ENCODE measurements around the gene SHANK3. TPM values are rescaled to one million over a fixed set of nuclear protein-coding genes. Genes with fewer than 3 reads are reported as not detected.

The SHANK3 gene
- total RNA-seq, 2 experiments from 2014 or later, result 0.05 TPM; not detected in 1

GRCh38 chr22:50721257-50721844 is 48.7 kb downstream of the SHANK3 start:
- Mint-ChIP-seq H3K27me3 (peaks cover 4% of the 10 kb centered on the region), H3K27ac (no peak overlapping the region), H3K36me3 (no peaks in the 10 kb centered on the region), H3K4me1 (no peaks in the 10 kb centered on the region), H3K9me3 (ENCODE audit: low read depth) (no peaks in the 10 kb centered on the region), H3K4me3 (no peak overlapping the region)
- DNase-seq (no peak), ATAC-seq (no peak)
- CTCF ChIA-PET, result interaction anchor here (0.6 kb wide), 1 partner anchor 51 kb away, joined by 3 read pairs; no protein-coding TSS in a partner anchor

- H3K4me1 Mint-ChIP-seq, result no peaks in the 10 kb centered on the region
- CTCF ChIA-PET, result no interaction called here
- H3K36me3 Mint-ChIP-seq, result no peaks in the 10 kb centered on the region
- peaks cover 2% of the 10 kb centered on the region for H3K27me3 Mint-ChIP-seq
- DNase-seq (no peak), ATAC-seq (no peak)
- H3K4me3 Mint-ChIP-seq, result no peak overlapping the region
- H3K27ac Mint-ChIP-seq, result no peak overlapping the region
- H3K9me3 Mint-ChIP-seq (ENCODE audit: low read depth), result no peaks in the 10 kb centered on the region
Observed at GRCh38 chr22:50722048-50722701, 49.6 kb downstream of the SHANK3 start.

Other genes starting within 250 kb of the SHANK3 start
- gene SBF1, start 197.8 kb upstream of the SHANK3 start, total RNA-seq, result 100 to 1,000 TPM; 192 to 207 TPM
- 1 to 10 TPM; 4.7 to 5.3 TPM for gene ADM2, start 191.3 kb upstream of the SHANK3 start, total RNA-seq
- under 1 TPM; 0.23 to 0.61 TPM for gene MIOX, start 186.0 kb upstream of the SHANK3 start, total RNA-seq
- gene LMF2, start 165.1 kb upstream of the SHANK3 start, total RNA-seq, result 100 to 1,000 TPM in 1 of 2 experiments, 10 to 100 TPM in 1; 98.6 to 138 TPM
- 100 to 1,000 TPM; 136 to 181 TPM for gene NCAPH2, start 164.6 kb upstream of the SHANK3 start, total RNA-seq
- 10 to 100 TPM in 1 of 2 experiments, 1 to 10 TPM in 1; 9.1 to 11.6 TPM for gene SCO2, start 147.2 kb upstream of the SHANK3 start, total RNA-seq
- 100 to 1,000 TPM in 1 of 2 experiments, 10 to 100 TPM in 1; 93.1 to 108 TPM for gene TYMP, start 142.8 kb upstream of the SHANK3 start, total RNA-seq
- gene KLHDC7B, start 126.9 kb upstream of the SHANK3 start, total RNA-seq, result 10 to 100 TPM; 10.2 to 12.0 TPM
- gene SYCE3, start 109.9 kb upstream of the SHANK3 start, total RNA-seq, result under 1 TPM; 0.76 to 0.96 TPM
- gene CPT1B, start 94.4 kb upstream of the SHANK3 start, total RNA-seq, result 10 to 100 TPM; 80.1 to 87.6 TPM
- 100 to 1,000 TPM in 1 of 2 experiments, 10 to 100 TPM in 1; 97.2 to 118 TPM for gene CHKB, start 90.0 kb upstream of the SHANK3 start, total RNA-seq
- under 1 TPM; 0.19 to 0.29 TPM for gene MAPK8IP2, start 72.0 kb upstream of the SHANK3 start, total RNA-seq
- gene ARSA, start 44.7 kb upstream of the SHANK3 start, total RNA-seq, result 10 to 100 TPM; 49.6 to 68.2 TPM
- not detected for gene ACR, start 65.4 kb downstream of the SHANK3 start, total RNA-seq
- gene RABL2B, start 110.8 kb downstream of the SHANK3 start, total RNA-seq, result 10 to 100 TPM; 21.9 to 26.6 TPM

Measured in activated CD8-positive, alpha-beta memory T cell treated with anti-CD3 and anti-CD28 coated beads, Interleukin-2, amount 10 ng/mL, durations not matched to agents 7 days and 5 days (primary cell).